ENCODE measurements around the gene TSC2.
"Not testable (repeated sequence)": the region's sequence is repeated elsewhere in the genome, so short reads cannot be mapped to it uniquely, and the experiment has no call there.

Gene TSC2

GRCh38 chr16:2009791-2010510 is 37.8 kb upstream of the TSC2 start, which contains the start of gene ZNF598:
ZNF598 (minus strand) TSS chr16:2009821.
- DNase-seq (ENCODE audit: low read depth): peak; percentile 70

- not testable (repeated sequence) for DNase-seq (ENCODE audit: low read depth)
Measured at GRCh38 chr16:2011726-2012125, 36.1 kb upstream of the TSC2 start.

DNA sequence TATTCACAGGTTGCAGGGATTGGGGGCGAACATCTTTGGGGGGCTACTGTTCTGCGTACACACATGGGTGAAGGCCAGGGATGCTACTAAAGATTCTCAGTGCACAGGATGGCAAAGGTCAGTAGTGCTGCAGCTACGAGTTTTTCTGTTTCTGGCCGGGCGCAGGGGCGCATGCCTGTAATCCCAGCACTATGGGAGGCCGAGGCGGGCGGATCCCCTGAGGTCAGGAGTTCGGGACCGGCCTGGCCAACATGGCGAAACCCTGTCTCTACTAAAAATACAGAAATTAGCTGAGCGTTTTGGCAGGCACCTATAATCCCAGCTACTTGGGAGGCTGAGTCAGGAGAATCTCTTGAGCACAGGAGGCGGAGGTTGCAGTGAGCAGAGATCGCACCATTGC is 34.3 kb upstream of the TSC2 start:
- DNase-seq (ENCODE audit: low read depth): no peak

DNA sequence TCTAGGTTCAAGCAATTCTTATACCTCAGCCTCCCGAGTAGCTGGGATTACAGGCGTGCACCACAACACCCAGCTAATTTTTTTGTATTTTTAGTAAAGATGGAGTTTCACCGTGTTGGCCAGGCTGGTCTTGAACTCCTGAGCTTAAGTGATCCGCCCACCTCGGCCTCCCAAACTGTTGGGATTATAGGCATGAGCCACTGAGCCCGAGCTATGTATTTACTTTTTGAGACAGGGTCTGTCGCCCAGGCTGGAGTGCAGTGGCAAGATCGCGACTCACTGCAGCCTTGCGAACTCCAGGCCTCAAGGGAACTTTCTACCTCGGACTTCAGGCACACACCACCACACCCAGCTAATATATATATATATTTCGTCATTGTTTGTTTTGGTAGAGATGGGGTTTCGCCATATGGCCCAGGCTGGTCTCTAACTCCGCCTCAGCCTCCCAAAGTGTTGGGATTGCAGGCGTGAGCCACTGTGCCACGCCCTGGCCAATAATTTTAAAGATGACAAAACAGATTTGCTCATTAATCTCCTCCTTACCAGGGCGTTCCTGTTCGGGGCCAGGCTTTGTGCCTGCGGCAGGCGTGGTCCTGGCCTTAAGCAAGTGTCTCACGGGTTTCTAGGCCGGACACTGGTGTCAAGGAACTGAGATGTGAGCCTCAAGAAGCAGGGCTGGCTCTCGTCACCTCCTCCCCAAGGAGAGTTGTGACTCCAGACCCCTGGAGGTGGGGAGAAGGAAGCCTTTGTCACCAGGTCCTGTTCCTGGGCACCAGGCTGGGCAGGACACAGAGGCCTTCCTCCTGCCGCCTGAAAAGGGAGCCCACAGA is 32.5 kb upstream of the TSC2 start:
- DNase-seq (ENCODE audit: low read depth): no peak

GRCh38 chr16:2015947-2016208 is 31.9 kb upstream of the TSC2 start:
- no peak for DNase-seq (ENCODE audit: low read depth)

DNA sequence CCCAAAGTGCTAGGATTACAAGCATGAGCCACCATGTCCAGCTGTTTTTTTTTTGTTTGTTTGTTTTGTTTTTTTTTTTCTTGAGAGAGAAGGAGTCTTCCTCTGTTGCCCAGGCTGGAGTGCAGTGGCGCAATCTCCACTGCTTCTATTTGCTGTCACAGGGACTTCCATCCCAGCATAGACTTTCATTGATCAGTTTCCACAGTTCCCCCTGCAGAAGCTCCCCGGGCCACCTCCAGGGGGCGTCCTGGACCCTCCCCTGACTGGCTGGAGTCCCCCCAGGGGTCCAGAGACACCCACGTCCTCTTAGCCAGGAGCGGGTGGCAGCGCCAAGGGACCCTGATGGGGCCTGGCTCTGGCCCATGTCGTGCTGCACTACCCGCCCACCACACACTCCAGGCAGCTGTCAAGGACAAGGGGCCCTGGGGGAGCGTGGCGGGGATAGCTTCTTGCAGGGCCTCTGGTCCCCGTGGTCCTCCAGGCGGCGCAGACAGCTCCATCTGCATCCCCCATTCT is 31.3 kb upstream of the TSC2 start:
- no peak for DNase-seq (ENCODE audit: low read depth)

GRCh38 chr16:2019518-2019920 is 28.3 kb upstream of the TSC2 start, which contains the start of gene NPW:
NPW (plus strand) TSS chr16:2019785.
- DNase-seq (ENCODE audit: low read depth): no peak

GRCh38 chr16:2019921-2020831 is 27.6 kb upstream of the TSC2 start:
- no peak for DNase-seq (ENCODE audit: low read depth)

DNA sequence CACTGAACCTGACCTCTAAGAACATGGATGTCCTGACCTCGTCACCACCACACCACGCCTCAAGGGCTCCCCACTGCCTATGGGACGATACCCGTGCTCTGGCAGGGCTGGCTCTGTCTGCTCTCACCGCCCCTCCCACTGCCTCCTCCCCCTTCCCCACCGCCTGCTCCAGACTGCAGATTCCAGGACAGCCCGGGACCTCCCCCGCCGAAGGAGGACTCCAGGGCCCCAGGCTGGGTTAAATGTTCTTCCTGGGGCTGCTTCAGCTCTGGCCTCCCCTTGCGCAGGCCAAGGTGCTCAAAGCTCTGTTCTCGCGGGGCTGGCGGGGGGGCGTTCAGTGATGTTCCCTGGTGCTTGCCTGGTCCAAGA is 25.1 kb upstream of the TSC2 start:
- no peak for DNase-seq (ENCODE audit: low read depth)

DNA sequence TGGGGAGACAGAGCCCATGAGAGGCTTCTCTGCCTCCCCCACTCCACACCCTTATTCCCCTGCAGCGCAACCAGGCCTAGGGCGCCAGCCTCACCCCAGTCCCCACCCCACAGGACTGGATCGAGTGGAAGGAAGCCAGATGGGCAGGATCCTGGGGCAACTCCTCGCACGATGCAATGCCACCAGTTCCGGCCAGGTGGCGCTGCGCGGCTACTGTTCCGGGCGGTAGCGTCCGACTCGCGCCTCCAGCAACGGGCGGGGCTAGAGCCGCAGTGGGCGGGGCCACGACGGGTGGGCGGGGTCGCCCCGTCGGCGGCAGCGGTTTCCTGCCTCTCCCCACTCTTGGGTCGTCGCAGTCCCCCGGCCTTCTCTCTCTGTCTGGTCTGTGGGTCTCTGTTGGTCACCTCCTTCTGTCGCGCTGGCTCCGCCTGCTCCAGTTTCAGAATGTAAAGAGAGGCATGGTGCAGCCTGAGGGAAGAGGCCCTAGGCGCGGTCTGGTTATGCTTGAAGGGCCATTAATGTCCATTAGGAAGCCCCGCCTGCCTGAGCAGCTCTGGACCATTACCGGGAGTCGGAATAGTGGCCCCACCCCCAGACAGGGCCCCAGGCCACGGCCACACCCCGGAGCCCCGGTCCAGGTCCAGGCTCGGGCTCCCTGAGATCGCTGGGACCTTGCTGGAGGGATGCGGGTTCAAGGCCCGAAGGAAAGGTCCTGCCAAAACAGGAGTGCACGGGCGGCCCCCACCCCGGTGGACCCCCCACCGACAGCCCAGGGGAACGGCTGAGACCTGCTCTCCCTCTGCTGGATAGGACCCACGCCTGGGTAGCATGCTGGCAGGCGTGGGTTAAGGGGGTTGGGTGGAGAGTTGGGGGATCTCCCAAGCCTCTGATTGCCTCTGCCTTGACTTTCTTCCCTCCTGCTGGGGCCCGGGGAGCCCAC is 24.4 kb upstream of the TSC2 start:
- DNase-seq (ENCODE audit: low read depth): peak; percentile 93

- DNase-seq (ENCODE audit: low read depth): no peak
Measured at GRCh38 chr16:2024032-2024420, 23.8 kb upstream of the TSC2 start.

DNA sequence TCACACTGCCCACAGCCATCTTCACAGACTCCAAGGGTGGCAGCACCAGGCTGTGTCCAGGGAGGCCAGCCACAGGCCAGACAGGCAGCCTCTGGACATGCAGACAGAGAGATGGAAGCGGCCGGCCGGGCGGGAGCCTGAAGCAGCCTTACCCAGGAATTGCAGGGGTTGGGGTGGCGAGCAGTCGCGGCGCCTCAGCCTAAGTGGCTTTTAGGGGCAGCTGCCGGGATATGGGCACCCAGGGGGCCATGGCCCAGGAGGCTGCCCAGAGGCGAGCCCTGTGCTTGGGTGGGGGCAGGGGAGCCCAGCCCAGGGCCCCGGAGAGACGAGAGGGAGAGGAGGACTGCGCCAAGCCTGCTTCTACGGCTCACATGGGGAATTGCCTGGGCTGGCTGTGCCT is 22.5 kb upstream of the TSC2 start:
- DNase-seq (ENCODE audit: low read depth): no peak

DNA sequence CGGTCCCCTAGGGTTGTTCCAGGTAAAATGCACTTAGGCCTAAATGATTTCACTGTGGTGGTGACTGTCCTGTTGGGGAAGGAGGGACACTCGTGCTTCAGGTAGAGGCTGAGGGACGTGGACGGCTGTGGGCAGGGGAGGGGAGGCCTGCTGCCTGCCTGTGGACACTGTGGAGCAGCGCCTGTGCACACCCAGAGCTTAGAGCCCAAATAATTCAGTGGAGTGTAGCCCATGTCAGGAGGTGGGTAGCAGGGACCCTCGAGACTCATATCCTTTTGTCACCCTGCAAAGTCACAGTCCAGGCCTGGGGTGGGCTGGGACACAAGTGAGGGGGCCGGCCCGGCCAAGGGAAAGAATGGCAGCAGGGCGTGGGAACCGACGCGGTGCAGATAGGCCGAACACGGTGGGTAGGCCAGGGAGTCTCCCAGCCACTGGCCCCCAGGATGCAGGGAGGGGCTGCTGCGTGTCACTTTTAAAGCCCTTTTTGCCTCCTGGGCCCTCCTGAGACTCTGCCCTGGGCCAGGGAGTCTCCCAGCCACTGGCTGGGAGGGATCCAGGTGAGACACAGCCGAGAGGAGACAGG is 21.8 kb upstream of the TSC2 start:
- DNase-seq (ENCODE audit: low read depth): no peak

- DNase-seq (ENCODE audit: low read depth): no peak
Measured at GRCh38 chr16:2026461-2027023, 21.2 kb upstream of the TSC2 start, which contains the start of gene NHERF2. NHERF2 (plus strand) TSS chr16:2026902; CDS start chr16:2027006, 104 bp downstream.

DNA sequence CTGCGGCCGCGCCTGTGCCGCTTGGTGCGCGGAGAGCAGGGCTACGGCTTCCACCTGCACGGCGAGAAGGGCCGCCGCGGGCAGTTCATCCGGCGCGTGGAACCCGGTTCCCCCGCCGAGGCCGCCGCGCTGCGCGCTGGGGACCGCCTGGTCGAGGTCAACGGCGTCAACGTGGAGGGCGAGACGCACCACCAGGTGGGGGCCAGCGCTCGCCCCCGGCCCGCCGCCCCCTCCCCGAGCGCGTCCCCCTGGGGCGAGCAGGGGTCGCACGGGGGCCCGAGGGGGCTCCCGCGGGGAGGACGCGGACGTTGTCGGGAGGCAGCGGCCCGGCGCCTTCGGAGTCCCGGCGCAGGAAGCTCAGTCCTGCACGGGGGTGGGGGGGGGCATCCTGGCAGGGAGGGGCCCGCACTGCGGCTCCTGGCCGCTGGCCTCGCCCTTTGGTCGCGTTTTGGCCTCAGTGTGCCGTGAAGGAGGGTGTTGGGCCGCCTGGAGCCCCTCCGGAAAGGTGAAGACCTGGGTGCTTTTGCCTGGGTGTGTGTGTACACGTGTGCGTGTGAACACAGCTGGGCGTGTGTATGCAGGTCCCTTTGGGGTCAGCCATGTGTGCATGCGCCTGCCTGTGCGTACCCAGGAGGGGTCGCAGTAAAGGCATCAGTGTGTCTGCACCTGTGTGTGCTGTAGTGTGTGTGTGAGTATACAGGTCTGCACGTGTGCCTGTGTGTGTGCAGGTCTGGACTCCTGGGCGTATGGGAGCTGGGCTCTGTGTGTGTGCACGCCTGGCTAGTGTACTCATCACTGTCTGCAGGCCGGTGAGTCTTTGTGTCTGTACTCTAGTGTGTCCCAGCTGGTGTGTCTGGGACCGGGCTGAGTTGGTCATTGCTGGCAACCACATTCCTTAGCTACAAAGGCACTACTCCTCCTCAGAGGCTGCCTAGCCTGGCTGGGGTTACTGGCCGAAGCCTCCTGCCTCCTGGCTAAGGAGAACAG is 20.5 kb upstream of the TSC2 start:
- no peak for DNase-seq (ENCODE audit: low read depth)

GRCh38 chr16:2028146-2028545 is 19.6 kb upstream of the TSC2 start:
- no peak for DNase-seq (ENCODE audit: low read depth)

- DNase-seq (ENCODE audit: low read depth): no peak
Measured at GRCh38 chr16:2028620-2029220, 19.1 kb upstream of the TSC2 start.

DNA sequence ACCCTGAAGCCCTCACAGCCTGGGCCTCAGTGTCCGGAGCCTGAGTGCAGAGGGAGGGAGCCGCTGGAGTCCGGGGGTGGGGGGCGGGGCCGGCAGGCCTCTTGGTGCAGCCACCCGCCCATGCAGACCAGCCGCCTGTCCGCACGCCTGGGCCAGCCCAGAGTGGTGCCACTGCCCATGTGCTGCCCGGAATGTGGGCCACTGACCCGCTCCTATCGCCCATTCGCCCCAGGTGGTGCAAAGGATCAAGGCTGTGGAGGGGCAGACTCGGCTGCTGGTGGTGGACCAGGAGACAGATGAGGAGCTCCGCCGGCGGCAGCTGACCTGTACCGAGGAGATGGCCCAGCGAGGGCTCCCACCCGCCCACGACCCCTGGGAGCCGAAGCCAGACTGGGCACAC is 18.4 kb upstream of the TSC2 start:
- DNase-seq (ENCODE audit: low read depth): no peak

DNA sequence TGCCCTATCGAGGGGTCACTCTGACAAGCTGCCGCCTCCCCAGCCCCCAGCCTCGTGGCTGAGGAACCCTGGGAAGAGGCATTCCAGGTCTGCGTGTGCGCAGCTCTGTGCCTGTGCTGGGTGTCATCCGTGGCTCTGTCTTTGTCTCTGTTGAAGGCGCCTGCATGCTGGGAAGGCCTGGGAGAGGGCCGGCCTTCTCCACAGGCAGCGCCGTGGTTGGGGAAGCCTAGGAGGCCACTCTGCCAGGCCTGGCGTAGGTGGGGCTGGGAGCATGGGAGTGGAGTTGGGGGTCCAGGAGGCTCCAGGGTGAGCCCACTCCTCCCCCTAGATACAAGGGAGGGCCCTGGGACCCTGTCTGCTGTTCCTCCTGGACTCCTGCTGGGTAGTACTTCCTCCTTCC is 17.7 kb upstream of the TSC2 start:
- no peak for DNase-seq (ENCODE audit: low read depth)
